GM23338 (cell line): ENCODE measurements around the gene CACNA1H. TPM values are rescaled to one million over a fixed set of nuclear protein-coding genes. Genes with fewer than 3 reads are reported as not detected.

ENCODE experiments used
- ATAC-seq: fragments of 200-7000 bp; cut with Tn5 transposase; 3 replicates; pipeline ENCODE4 v1.9.1; 2020
- DNase-seq: peaks from one replicate; pipeline ENCODE4 v3.0.0-alpha.2; 2015; ENCODE audit warnings: low spot score
- H2AFZ ChIP-seq: fragments of 200-600 bp; sonication (generic); 2 replicates; pipeline ENCODE4 v1.8.0; 2016; ENCODE audit warnings: antibody characterized with exemption, mild to moderate bottlenecking, moderate library complexity
- H3F3A ChIP-seq: fragments of 200-600 bp; sonication (generic); replicated peaks from 2 replicates; pipeline ENCODE4 v1.8.0; 2017; ENCODE audit warnings: antibody characterized with exemption, mixed run types, low read depth
- H3K27ac ChIP-seq: fragments of 200-600 bp; sonication (generic); 2 replicates; pipeline ENCODE4 v1.6.1; 2016; ENCODE audit warnings: low read depth
- H3K27me3 ChIP-seq: fragments of 200-600 bp; sonication (generic); 2 replicates; pipeline ENCODE4 v1.8.0; 2016; ENCODE audit warnings: mild to moderate bottlenecking, mixed run types, moderate library complexity; ENCODE audit not compliant: insufficient read depth
- H3K36me3 ChIP-seq: fragments of 200-600 bp; sonication (generic); 2 replicates; pipeline ENCODE4 v1.8.0; 2016; ENCODE audit warnings: mild to moderate bottlenecking; ENCODE audit not compliant: insufficient read depth
- H3K4me1 ChIP-seq: fragments of 200-600 bp; sonication (generic); 2 replicates; pipeline ENCODE4 v1.8.0; 2016; ENCODE audit warnings: mild to moderate bottlenecking, moderate library complexity; ENCODE audit not compliant: insufficient read depth
- H3K4me2 ChIP-seq: fragments of 200-600 bp; sonication (generic); 2 replicates; pipeline ENCODE4 v1.7.1; 2017; ENCODE audit warnings: mixed run types
- H3K4me3 ChIP-seq: fragments of 200-600 bp; sonication (generic); 2 replicates; pipeline ENCODE4 v1.6.1; 2016; ENCODE audit warnings: mixed run types
- H3K79me2 ChIP-seq: fragments of 200-600 bp; sonication (generic); replicated peaks from 2 replicates; pipeline ENCODE4 v1.8.0; 2017; ENCODE audit warnings: mild to moderate bottlenecking; ENCODE audit not compliant: insufficient read depth
- H3K9me2 ChIP-seq: fragments of 200-600 bp; sonication (generic); 2 replicates; pipeline ENCODE4 v1.8.0; 2017; ENCODE audit not compliant: insufficient read depth
- H4K20me1 ChIP-seq: fragments of 200-600 bp; sonication (generic); replicated peaks from 2 replicates; pipeline ENCODE4 v1.8.0; 2017; ENCODE audit warnings: mild to moderate bottlenecking; ENCODE audit not compliant: insufficient read depth
- H3K27ac Mint-ChIP-seq: 2 replicates; pipeline ENCODE4 v1.8.0; 2020; ENCODE audit warnings: inconsistent platforms, mild to moderate bottlenecking, moderate library complexity, mixed read lengths
- H3K27me3 Mint-ChIP-seq: 3 replicates; pipeline ENCODE4 v1.8.0; 2022; ENCODE audit warnings: low read depth, mild to moderate bottlenecking, moderate library complexity, mixed read lengths, inconsistent platforms; ENCODE audit not compliant: insufficient read depth, poor library complexity
- H3K36me3 Mint-ChIP-seq: 3 replicates; pipeline ENCODE4 v1.8.0; 2021; ENCODE audit warnings: low read depth, mild to moderate bottlenecking, inconsistent platforms, moderate library complexity, mixed read lengths
- H3K4me1 Mint-ChIP-seq: 3 replicates; pipeline ENCODE4 v1.8.0; 2020; ENCODE audit warnings: mild to moderate bottlenecking, inconsistent platforms, mixed read lengths
- H3K4me3 Mint-ChIP-seq: 3 replicates; pipeline ENCODE4 v1.8.0; 2021; ENCODE audit warnings: moderate library complexity, mild to moderate bottlenecking, inconsistent platforms, mixed read lengths
- H3K9me3 Mint-ChIP-seq: 3 replicates; pipeline ENCODE4 v1.8.0; 2020; ENCODE audit warnings: moderate library complexity, mild to moderate bottlenecking, inconsistent platforms, mixed read lengths
- CREB1 ChIP-seq: fragments of 250-450 bp; sonication (Bioruptor Pico); IDR thresholded peaks from 2 replicates; pipeline ENCODE4 v1.5.0; 2020; ENCODE audit warnings: low read depth, mild to moderate bottlenecking, moderate library complexity
- CTCF ChIP-seq, 2 experiments: fragments of 200-600 bp in 1 of 2; sonication (generic) in 1 of 2; conservative IDR thresholded peaks; 2 replicates each; pipeline versions ENCODE4 v1.5.1 to v1.6.1; 2016 to 2017; ENCODE audit warnings: antibody characterized with exemption in 2 of 2, low read depth in 2 of 2, mild to moderate bottlenecking in 2 of 2, moderate library complexity in 1 of 2
- ETS1 ChIP-seq: IDR thresholded peaks from 2 replicates; pipeline ENCODE4 v1.6.1; 2016; ENCODE audit warnings: antibody characterized with exemption
- EZH2 ChIP-seq: fragments of 200-600 bp; sonication (generic); IDR thresholded peaks from one replicate; pipeline ENCODE4 v1.8.0; 2017; ENCODE audit warnings: antibody characterized with exemption, mild to moderate bottlenecking, low read depth; ENCODE audit not compliant: unreplicated experiment
- EZH2phosphoT487 ChIP-seq: fragments of 200-600 bp; sonication (generic); IDR thresholded peaks from one replicate; pipeline ENCODE4 v1.8.1; 2018; ENCODE audit warnings: antibody characterized with exemption; ENCODE audit not compliant: unreplicated experiment
- JUNB ChIP-seq: IDR thresholded peaks from one replicate; pipeline ENCODE4 v1.6.1; 2016; ENCODE audit warnings: antibody characterized with exemption; ENCODE audit not compliant: unreplicated experiment
- NANOG ChIP-seq: IDR thresholded peaks from 2 replicates; pipeline ENCODE4 v1.6.1; 2016; ENCODE audit warnings: antibody characterized with exemption, borderline replicate concordance
- POLR2AphosphoS5 ChIP-seq: IDR thresholded peaks from 2 replicates; pipeline ENCODE4 v1.6.1; 2016; ENCODE audit warnings: antibody characterized with exemption, low read depth
- REST ChIP-seq: IDR thresholded peaks from one replicate; pipeline ENCODE4 v1.6.1; 2018; ENCODE audit warnings: antibody characterized with exemption; ENCODE audit not compliant: unreplicated experiment
- STAT1 ChIP-seq: IDR thresholded peaks from one replicate; pipeline ENCODE4 v1.6.1; 2016; ENCODE audit warnings: antibody characterized with exemption; ENCODE audit not compliant: unreplicated experiment
- ZNF114 ChIP-seq: fragments of 250-450 bp; sonication (Bioruptor Pico); IDR thresholded peaks from 2 replicates; pipeline ENCODE4 v1.5.0; 2020; ENCODE audit warnings: mild to moderate bottlenecking, moderate library complexity
- ZNF331 ChIP-seq: fragments of 250-450 bp; sonication (Bioruptor Pico); IDR thresholded peaks from 2 replicates; pipeline ENCODE4 v1.5.0; 2020; ENCODE audit warnings: low read depth, mild to moderate bottlenecking, moderate library complexity
- ZNF462 ChIP-seq: fragments of 250-450 bp; sonication (Bioruptor Pico); IDR thresholded peaks from 2 replicates; pipeline ENCODE4 v1.5.0; 2020; ENCODE audit warnings: mild to moderate bottlenecking, moderate library complexity
- polyA plus RNA-seq: library from polyadenylated mRNA; unstranded; fragments of >200 nt; fragmentation: Nextera tagmentation; extraction: Ambion mirVana; gene quantifications from 2 replicates; pipeline ENCODE4 v1.2.1, GENCODE V29; 2016
- total RNA-seq: library from RNA; depleted of rRNA; stranded (reverse); fragments of >200 nt; shearing (Covaris generic); gene quantifications from 2 replicates; pipeline ENCODE4 v1.2.3, GENCODE V29; 2014

The CACNA1H gene
- total and polyA plus RNA-seq, 2 experiments from 2014 or later = 3.5 to 43.3 TPM

GRCh38 chr16:1146409-1146808 lies 6.5 kb upstream of the CACNA1H start:
- Histone ChIP-seq H4K20me1 (no peaks in the 10 kb centered on the region), H2AFZ (no peak overlapping the region), H3F3A (0 out of 2 replicates have a peak, but pooled peaks cover 3% of the 10 kb centered on the region), H3K4me3 (no peak overlapping the region), H3K27me3 (no peaks in the 10 kb centered on the region), H3K27ac (no peak overlapping the region), H3K4me2 (no peak overlapping the region), H3K36me3 (no peaks in the 10 kb centered on the region), H3K4me1 (peaks cover 3% of the 10 kb centered on the region), H3K79me2 (no peaks in the 10 kb centered on the region), H3K9me2 (no peaks in the 10 kb centered on the region)
- H3K27ac Mint-ChIP-seq = no peak overlapping the region
- H3K36me3 Mint-ChIP-seq = 0 out of 3 replicates have a peak, but pooled peaks cover 3% of the 10 kb centered on the region
- peak; percentile 67 for DNase-seq
- TF ChIP-seq ZNF462 (CRISPR knock-in tag) = no peak
- no peak for TF ChIP-seq REST
- TF ChIP-seq CTCF (conservative IDR thresholded peaks at IDR 0.05; ENCODE audit: low read depth in 2 of 2) = no peak
- no peak for TF ChIP-seq POLR2AphosphoS5
- no peak for TF ChIP-seq ETS1
- no peak for TF ChIP-seq NANOG
- TF ChIP-seq EZH2 = no peak
- no peak for TF ChIP-seq STAT1
- no peak for TF ChIP-seq JUNB
- TF ChIP-seq CREB1 (CRISPR knock-in tag) = no peak
- no peak for TF ChIP-seq ZNF114 (CRISPR knock-in tag)
- TF ChIP-seq ZNF331 (CRISPR knock-in tag) = no peak
- no peak for TF ChIP-seq EZH2phosphoT487
- peaks cover 1% of the 10 kb centered on the region; the same call in 1 of the 3 replicates for H3K4me1 Mint-ChIP-seq
- peaks cover 15% of the 10 kb centered on the region for H3K9me3 Mint-ChIP-seq
- peaks cover 10% of the 10 kb centered on the region for H3K27me3 Mint-ChIP-seq
- peak; percentile 54 for ATAC-seq
- H3K4me3 Mint-ChIP-seq = no peak overlapping the region; the same call in 2 of the 3 replicates
